HepG2 (cell line): ENCODE measurements around the gene GRB2. TPM values are rescaled to one million over a fixed set of nuclear protein-coding genes. Genes with fewer than 3 reads are reported as not detected.
A peak's percentile ranks its signal among the peaks of the same experiment; 100 is the strongest.

Source experiments
- ATAC-seq: fragments of 200-7000 bp; cut with Tn5 transposase; 3 replicates; pipeline ENCODE4 v1.9.1; 2020; ENCODE audit warnings: mild to moderate bottlenecking, moderate library complexity
- BruUV-seq: library from RNA; stranded (reverse); fragments of 400-500 nt; replicated peaks from 2 replicates; lab custom pipeline; 2021; lab: Mats Ljungman, UMichigan
- CTCF ChIA-PET: fragments of 300-600 bp; formaldehyde crosslinking; extraction: SDS; loops from one replicate; lab custom pipeline; 2021; ENCODE audit warnings: low total read pairs, inconsistent platforms, low intra/inter-chr PET ratio; lab: Yijun Ruan, JAX
- POLR2A ChIA-PET: fragments of 350-600 bp; sonication (Branson Sonifier 250); formaldehyde crosslinking; loops from one replicate; lab custom pipeline; 2020; ENCODE audit warnings: antibody characterized with exemption, inconsistent platforms; lab: Yijun Ruan, JAX
- DNase-seq: peaks from one replicate; pipeline ENCODE4 v3.0.0-alpha.2; 2015; ENCODE audit warnings: low spot score
- FAIRE-seq: peaks from 3 replicates; lab custom pipeline; 2011; peaks lifted over from hg19 to GRCh38; lab: Jason Lieb, UNC
- H2AFZ ChIP-seq: one replicate; pipeline ENCODE4 v1.6.1; 2011; ENCODE audit warnings: low read length, inconsistent platforms
- H3K27ac ChIP-seq: fragments of 300-600 bp; 3 replicates; pipeline ENCODE4 v1.8.0; 2011; ENCODE audit warnings: mixed run types, mild to moderate bottlenecking, mixed read lengths, low read length, inconsistent platforms; ENCODE audit not compliant: insufficient read depth; ENCODE audit errors: extremely low read length
- H3K27me3 ChIP-seq, 2 experiments: fragments of 200-600 bp in 1 of 2; 2 replicates in 1 of 2; 3 replicates in 1 of 2; pipeline versions ENCODE4 v1.6.0 to v1.8.0; 2011; ENCODE audit warnings: low read length in 2 of 2, mild to moderate bottlenecking in 2 of 2, moderate library complexity in 2 of 2, inconsistent platforms in 1 of 2; ENCODE audit not compliant: insufficient read depth in 2 of 2, control insufficient read depth in 1 of 2
- H3K36me3 ChIP-seq, 2 experiments: fragments of 200-600 bp in 1 of 2; replicated peaks in 1 of 2; 2 replicates in 1 of 2; 3 replicates in 1 of 2; pipeline versions ENCODE4 v1.5.1 to v1.8.0; 2011; ENCODE audit warnings: low read length in 2 of 2, inconsistent platforms in 1 of 2; ENCODE audit not compliant: insufficient read depth in 2 of 2, control insufficient read depth in 1 of 2
- H3K4me1 ChIP-seq: 2 replicates; pipeline ENCODE4 v1.5.1; 2012; ENCODE audit warnings: low read length, inconsistent platforms; ENCODE audit not compliant: insufficient read depth
- H3K4me2 ChIP-seq: 2 replicates; pipeline ENCODE4 v1.6.0; 2011; ENCODE audit warnings: low read depth, low read length, inconsistent platforms
- H3K4me3 ChIP-seq, 3 experiments: fragments of 200-600 bp in 1 of 3; sonication (generic), shearing (Covaris generic) in 1 of 3; replicated peaks in 1 of 3; 2 replicates each; pipeline ENCODE4 v1.5.1; 2011 to 2016; ENCODE audit warnings: low read length in 3 of 3, inconsistent platforms in 2 of 3, low read depth in 2 of 3, mild to moderate bottlenecking in 2 of 3, control low read depth in 1 of 3, mixed read lengths in 1 of 3; ENCODE audit not compliant: insufficient read depth in 1 of 3
- H3K79me2 ChIP-seq: one replicate; pipeline ENCODE4 v1.6.1; 2011; ENCODE audit warnings: low read length, inconsistent platforms; ENCODE audit not compliant: insufficient read depth
- H3K9ac ChIP-seq: 2 replicates; pipeline ENCODE4 v1.6.0; 2011; ENCODE audit warnings: mild to moderate bottlenecking, low read depth, low read length, inconsistent platforms; ENCODE audit not compliant: insufficient read depth
- H3K9me3 ChIP-seq: 2 replicates; pipeline ENCODE4 v1.5.1; 2012; ENCODE audit warnings: mild to moderate bottlenecking, low read length
- H4K20me1 ChIP-seq: 2 replicates; pipeline ENCODE4 v1.6.0; 2011; ENCODE audit warnings: inconsistent platforms, mild to moderate bottlenecking, low read length, moderate library complexity; ENCODE audit not compliant: insufficient read depth
- ATAD3A ChIP-seq: sonication (generic); formaldehyde crosslinking; IDR thresholded peaks from 2 replicates; pipeline ENCODE4 v1.4.0; 2020; ENCODE audit warnings: missing genetic modification reagents
- CEBPB ChIP-seq: IDR thresholded peaks from 2 replicates; pipeline ENCODE4 v1.6.1; 2011; ENCODE audit warnings: low read depth, low read length, improper control_type of control experiment, borderline replicate concordance
- CEBPG ChIP-seq: IDR thresholded peaks from 2 replicates; pipeline ENCODE4 v1.6.1; 2016
- MBD4 ChIP-seq: IDR thresholded peaks from 2 replicates; pipeline ENCODE4 v1.6.1; 2012; ENCODE audit warnings: low read length, inconsistent platforms, borderline replicate concordance
- NPAS2 ChIP-seq: sonication (generic); formaldehyde crosslinking; IDR thresholded peaks from 2 replicates; pipeline ENCODE4 v1.8.0; 2022; ENCODE audit warnings: mild to moderate bottlenecking, missing genetic modification reagents, borderline replicate concordance
- SMC3 ChIP-seq: IDR thresholded peaks from 2 replicates; pipeline ENCODE4 v1.6.1; 2011; ENCODE audit warnings: low read length, improper control_type of control experiment
- ZNF550 ChIP-seq: sonication (generic); formaldehyde crosslinking; IDR thresholded peaks from 2 replicates; pipeline ENCODE4 v1.4.0; 2020; ENCODE audit warnings: mild to moderate bottlenecking, missing genetic modification reagents, borderline replicate concordance
- WGBS: methylation state at CpG from one replicate; pipeline ENCODE4 v1.1.6; 2017; ENCODE audit warnings: low lambda C conversion rate; 5-methylcytosine and 5-hydroxymethylcytosine counted together
- in situ Hi-C: cut with HindIII; loops from 2 replicates; pipeline ENCODE4 v1.10.0; 2017; ENCODE audit warnings: low pct_unique_long_range_greater_than_20kb; ENCODE audit not compliant: extremely low pct_ligation_motif_present
- intact Hi-C: fragments of 100-400 bp; cut with micrococcal nuclease; formaldehyde crosslinking; loops from one replicate; pipeline ENCODE4 v1.10.0; 2022; ENCODE audit not compliant: unreplicated experiment
- polyA plus RNA-seq, 8 experiments: library from polyadenylated mRNA; depleted of rRNA in 3 of 8; stranded (reverse) in 7 of 8; unstranded in 1 of 8; fragments of >200 nt; fragmentation: Illumina TruSeq in 4 of 8; extraction: Trizol in 4 of 8; gene quantifications; 2 replicates each; pipeline versions ENCODE4 v1.2.1 to v1.2.3, GENCODE V29; 2011 to 2016; ENCODE audit warnings: low read depth in 4 of 8, missing spikeins in 1 of 8, mixed read lengths in 1 of 8; ENCODE audit not compliant: insufficient read depth in 1 of 8
- total RNA-seq, 5 experiments: library from RNA; depleted of rRNA; stranded (reverse); fragments of >200 nt; fragmentation: Illumina TruSeq; extraction: Trizol; gene quantifications; 2 replicates each; pipeline ENCODE4 v1.2.3, GENCODE V29; 2016; ENCODE audit warnings: low read depth in 1 of 5
- TF ChIP-seq, protein P1 (sequence below): IDR thresholded peaks from 2 replicates; pipeline ENCODE4 v1.6.1; 2016; ENCODE audit warnings: mild to moderate bottlenecking, missing biosample characterization, missing genetic modification reagents
- TF ChIP-seq, protein P2 (sequence below): sonication (generic); formaldehyde crosslinking; IDR thresholded peaks from 2 replicates; pipeline ENCODE4 v1.5.1; 2020; ENCODE audit warnings: mild to moderate bottlenecking, missing genetic modification reagents, moderate library complexity
- TF ChIP-seq, protein P3 (sequence below): sonication (generic); formaldehyde crosslinking; IDR thresholded peaks from 2 replicates; pipeline ENCODE4 v1.4.0; 2020; ENCODE audit warnings: missing genetic modification reagents, mild to moderate bottlenecking, borderline replicate concordance

Gene GRB2
- total and polyA plus RNA-seq, 2 of the 13 experiments (the other 11 are each of a cell fraction or from before 2014, with no cell fraction given), result 84.6 to 92.3 TPM

DNA sequence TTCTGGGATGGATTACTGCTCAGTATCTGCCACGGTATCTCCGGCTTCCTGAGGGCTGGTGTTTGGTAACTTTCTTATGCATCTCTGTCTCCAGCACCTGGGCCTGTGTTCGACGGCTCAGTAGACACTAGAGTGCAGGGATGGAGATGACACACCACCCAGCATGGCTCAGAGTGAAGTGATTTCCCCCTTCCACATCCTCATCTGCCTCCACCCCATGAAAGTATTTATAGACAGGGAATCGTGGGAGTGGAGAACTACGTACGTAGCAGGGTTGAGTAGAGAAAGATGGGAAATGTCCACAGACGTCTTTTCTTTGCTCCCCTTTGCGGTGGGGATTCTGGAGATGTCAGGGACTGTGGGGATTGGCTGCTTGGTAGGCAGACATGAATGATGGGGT lies 104.4 kb downstream of the GRB2 start:
- Histone ChIP-seq H3K4me3 (no peak overlapping the region), H2AFZ (no peak overlapping the region), H4K20me1 (no peaks in the 10 kb centered on the region), H3K27ac (no peak overlapping the region), H3K9me3 (no peaks in the 10 kb centered on the region), H3K36me3 (no peaks in the 10 kb centered on the region), H3K27me3 (no peaks in the 10 kb centered on the region), H3K79me2 (no peaks in the 10 kb centered on the region), H3K9ac (no peak overlapping the region), H3K4me1 (peaks cover 23% of the 10 kb centered on the region), H3K4me2 (no peak overlapping the region)
- FAIRE-seq (no peak), ATAC-seq (no peak), DNase-seq (no peak)
- no TSS peak for BruUV-seq
- TF ChIP-seq, protein P1, sequence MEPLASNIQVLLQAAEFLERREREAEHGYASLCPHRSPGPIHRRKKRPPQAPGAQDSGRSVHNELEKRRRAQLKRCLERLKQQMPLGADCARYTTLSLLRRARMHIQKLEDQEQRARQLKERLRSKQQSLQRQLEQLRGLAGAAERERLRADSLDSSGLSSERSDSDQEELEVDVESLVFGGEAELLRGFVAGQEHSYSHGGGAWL (CRISPR knock-in tag), result no peak
- no peak for TF ChIP-seq SMC3
- TF ChIP-seq ZNF550 (CRISPR knock-in tag), result no peak
- no peak for TF ChIP-seq ATAD3A (CRISPR knock-in tag)
- TF ChIP-seq, protein P2, sequence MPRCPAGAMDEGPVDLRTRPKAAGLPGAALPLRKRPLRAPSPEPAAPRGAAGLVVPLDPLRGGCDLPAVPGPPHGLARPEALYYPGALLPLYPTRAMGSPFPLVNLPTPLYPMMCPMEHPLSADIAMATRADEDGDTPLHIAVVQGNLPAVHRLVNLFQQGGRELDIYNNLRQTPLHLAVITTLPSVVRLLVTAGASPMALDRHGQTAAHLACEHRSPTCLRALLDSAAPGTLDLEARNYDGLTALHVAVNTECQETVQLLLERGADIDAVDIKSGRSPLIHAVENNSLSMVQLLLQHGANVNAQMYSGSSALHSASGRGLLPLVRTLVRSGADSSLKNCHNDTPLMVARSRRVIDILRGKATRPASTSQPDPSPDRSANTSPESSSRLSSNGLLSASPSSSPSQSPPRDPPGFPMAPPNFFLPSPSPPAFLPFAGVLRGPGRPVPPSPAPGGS (CRISPR knock-in tag), result no peak
- no peak for TF ChIP-seq MBD4
- intact Hi-C loops (no loop called here), in situ Hi-C loops (no loop called here)
- POLR2A ChIA-PET, result no interaction called here
- CTCF ChIA-PET, result no interaction called here
- 86% methylated on average over 9 of the region's 9 CpGs for WGBS

DNA sequence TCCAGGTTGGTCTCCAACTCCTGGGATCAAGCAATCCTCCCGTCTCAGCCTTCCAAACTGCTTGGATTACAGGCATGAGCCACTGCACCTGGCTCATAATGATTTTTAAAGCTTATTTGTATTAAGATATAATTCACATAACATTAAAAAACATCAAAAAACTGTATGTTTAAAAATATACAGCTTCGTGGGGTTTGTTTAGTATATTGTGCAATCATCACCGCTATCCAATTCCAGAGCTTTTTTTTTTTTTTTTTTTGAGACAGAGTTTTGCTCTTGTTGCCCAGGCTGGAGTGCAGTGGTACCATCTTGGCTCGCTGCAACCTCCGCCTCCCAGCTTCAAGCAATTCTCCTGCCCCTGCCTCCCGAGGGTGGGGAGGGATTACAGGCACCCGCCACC lies 105.2 kb downstream of the GRB2 start:
- H3K27me3 ChIP-seq, result no peaks in the 10 kb centered on the region
- peaks cover 30% of the 10 kb centered on the region for H3K4me1 ChIP-seq
- no peak overlapping the region for H3K27ac ChIP-seq
- no peaks in the 10 kb centered on the region for H4K20me1 ChIP-seq
- in situ Hi-C loops (no loop called here), intact Hi-C loops (no loop called here)
- 68% methylated on average over 7 of the region's 7 CpGs for WGBS
- CTCF ChIA-PET, result no interaction called here
- BruUV-seq, result no TSS peak
- FAIRE-seq (no peak), ATAC-seq (no peak), DNase-seq (no peak)
- TF ChIP-seq CEBPG (CRISPR knock-in tag) (peak; percentile 42; the same call in 1 of the 2 replicates), CEBPB (peak; percentile 74; the same call in 1 of the 2 replicates), NPAS2 (CRISPR knock-in tag) (no peak)
- TF ChIP-seq, protein P3, sequence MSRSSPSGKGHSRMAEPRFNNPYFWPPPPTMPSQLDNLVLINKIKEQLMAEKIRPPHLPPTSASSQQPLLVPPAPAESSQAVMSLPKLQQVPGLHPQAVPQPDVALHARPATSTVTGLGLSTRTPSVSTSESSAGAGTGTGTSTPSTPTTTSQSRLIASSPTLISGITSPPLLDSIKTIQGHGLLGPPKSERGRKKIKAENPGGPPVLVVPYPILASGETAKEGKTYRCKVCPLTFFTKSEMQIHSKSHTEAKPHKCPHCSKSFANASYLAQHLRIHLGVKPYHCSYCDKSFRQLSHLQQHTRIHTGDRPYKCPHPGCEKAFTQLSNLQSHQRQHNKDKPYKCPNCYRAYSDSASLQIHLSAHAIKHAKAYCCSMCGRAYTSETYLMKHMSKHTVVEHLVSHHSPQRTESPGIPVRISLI (CRISPR knock-in tag), result 0 out of 2 replicates have a peak, but pooled peaks have one; percentile 13
- H3K79me2 ChIP-seq, result no peaks in the 10 kb centered on the region
- H3K4me3 ChIP-seq, result no peak overlapping the region
- H3K9ac ChIP-seq, result no peak overlapping the region
- no peaks in the 10 kb centered on the region for H3K9me3 ChIP-seq
- no peak overlapping the region for H2AFZ ChIP-seq
- H3K4me2 ChIP-seq, result no peak overlapping the region
- POLR2A ChIA-PET, result interaction anchor here (0.9 to 1.0 kb wide), 2 partner anchors 11 to 94 kb away, joined by 3 to 4 read pairs; partner anchors contain the start of gene SLC25A19
- H3K36me3 ChIP-seq, result no peaks in the 10 kb centered on the region
